K562 (cell line): ENCODE results near the gene COMMD2. TPM values are rescaled to one million over a fixed set of nuclear protein-coding genes. Genes with fewer than 3 reads are reported as not detected.
A peak's percentile ranks its signal among the peaks of the same experiment; 100 is the strongest.

Experiments
- ATF4 ChIP-seq: fragments of 450-650 bp; formaldehyde crosslinking; IDR thresholded peaks from 2 replicates; pipeline ENCODE4 v1.4.0; 2022; ENCODE audit warnings: mild to moderate bottlenecking, moderate library complexity
- CHD4 ChIP-seq: fragments of 200-600 bp; sonication (generic); IDR thresholded peaks from 3 replicates; pipeline ENCODE4 v1.6.1; 2012; ENCODE audit warnings: low read depth, mild to moderate bottlenecking, mixed read lengths, low read length, inconsistent platforms; ENCODE audit not compliant: insufficient read depth, insufficient replicate concordance, poor library complexity, severe bottlenecking
- DACH1 ChIP-seq: fragments of 450-650 bp; IDR thresholded peaks from 2 replicates; pipeline ENCODE4 v1.6.1; 2018; ENCODE audit not compliant: partially characterized antibody
- EGR1 ChIP-seq: fragments of 450-650 bp; conservative IDR thresholded peaks from 2 replicates; pipeline ENCODE4 v1.6.1; 2017; ENCODE audit warnings: mild to moderate bottlenecking
- FOXK2 ChIP-seq, 2 experiments: fragments of 450-650 bp; IDR thresholded peaks in 1 of 2; conservative IDR thresholded peaks in 1 of 2; 2 replicates each; pipeline ENCODE4 v1.6.1; 2016; ENCODE audit warnings: low read depth in 2 of 2, mild to moderate bottlenecking in 1 of 2
- FUS ChIP-seq: fragments of 200-400 bp; formaldehyde crosslinking; optimal IDR thresholded peaks from 2 replicates; pipeline ENCODE3; 2017; ENCODE audit warnings: low read depth, low read length
- HMBOX1 ChIP-seq: sonication (generic); IDR thresholded peaks from 2 replicates; pipeline ENCODE4 v1.6.1; 2016
- IRF9 ChIP-seq: fragments of 450-650 bp; IDR thresholded peaks from 2 replicates; pipeline ENCODE4 v1.6.1; 2016; ENCODE audit warnings: missing biosample characterization, missing genetic modification characterization
- KLF13 ChIP-seq: fragments of 450-650 bp; IDR thresholded peaks from 2 replicates; pipeline ENCODE4 v1.6.1; 2016; ENCODE audit warnings: missing genetic modification characterization, low read depth, mild to moderate bottlenecking, missing compliant biosample characterization, moderate library complexity, borderline replicate concordance
- RNF219 ChIP-seq: fragments of 250-450 bp; sonication (Bioruptor Pico); IDR thresholded peaks from 2 replicates; pipeline ENCODE4 v1.5.0; 2022; ENCODE audit warnings: mild to moderate bottlenecking
- SIN3B ChIP-seq: fragments of 450-650 bp; IDR thresholded peaks from 2 replicates; pipeline ENCODE4 v1.6.1; 2017; ENCODE audit warnings: low read depth, mild to moderate bottlenecking, moderate library complexity
- TCF3 ChIP-seq: sonication (generic); formaldehyde crosslinking; IDR thresholded peaks from 2 replicates; pipeline ENCODE4 v1.4.0; 2020; ENCODE audit warnings: mild to moderate bottlenecking, missing genetic modification reagents
- U2AF1 ChIP-seq: fragments of 200-400 bp; formaldehyde crosslinking; optimal IDR thresholded peaks from 2 replicates; pipeline ENCODE3; 2017; ENCODE audit warnings: mild to moderate bottlenecking, low read depth, low read length, moderate library complexity
- ZC3H8 ChIP-seq: fragments of 450-650 bp; IDR thresholded peaks from 2 replicates; pipeline ENCODE4 v1.6.1; 2017
- ZNF224 ChIP-seq: sonication (generic); formaldehyde crosslinking; IDR thresholded peaks from 2 replicates; pipeline ENCODE4 v1.8.0; 2022; ENCODE audit warnings: mild to moderate bottlenecking, missing genetic modification reagents
- ZNF23 ChIP-seq: fragments of 250-450 bp; sonication (Bioruptor Pico); IDR thresholded peaks from 2 replicates; pipeline ENCODE4 v1.4.0; 2020; ENCODE audit warnings: mild to moderate bottlenecking
- ZNF584 ChIP-seq: fragments of 200-800 bp; sonication (Bioruptor generic); IDR thresholded peaks from 2 replicates; pipeline ENCODE4 v1.6.1; 2016; ENCODE audit warnings: low read depth, mild to moderate bottlenecking, missing genetic modification characterization, missing compliant biosample characterization
- ZNF592 ChIP-seq: fragments of 450-650 bp; IDR thresholded peaks from 2 replicates; pipeline ENCODE4 v1.6.1; 2017; ENCODE audit warnings: antibody characterized with exemption, mild to moderate bottlenecking
- ZNF695 ChIP-seq: fragments of 450-650 bp; formaldehyde crosslinking; IDR thresholded peaks from 2 replicates; pipeline ENCODE4 v1.4.0; 2020; ENCODE audit warnings: mild to moderate bottlenecking, moderate library complexity
- polyA plus RNA-seq, 8 experiments: library from polyadenylated mRNA; depleted of rRNA in 4 of 8; stranded (reverse) in 5 of 8; unstranded in 3 of 8; fragments of >200 nt; fragmentation: Nextera tagmentation in 2 of 8; fragmentation: Illumina TruSeq in 1 of 8; extraction: Ambion mirVana in 2 of 8; extraction: Trizol in 1 of 8; gene quantifications; 2 replicates each; pipeline versions ENCODE4 v1.2.1 to v1.2.3, GENCODE V29; 2011 to 2014; ENCODE audit warnings: inconsistent platforms in 1 of 8, missing spikeins in 1 of 8
- total RNA-seq, 7 experiments: library from RNA; depleted of rRNA in 6 of 7; stranded (reverse); fragments of >200 nt in 6 of 7; fragmentation: Illumina TruSeq in 2 of 7; extraction: Trizol in 2 of 7; gene quantifications; 2 replicates each; pipeline versions ENCODE4 v1.2.1 to v1.2.3, GENCODE V29; 2011 to 2021; ENCODE audit warnings: low replicate concordance in 1 of 7

COMMD2 gene
- total and polyA plus RNA-seq, 9 of the 15 experiments (the other 6 are each of a cell fraction or from before 2014, with no cell fraction given) = 25.8 to 102 (median 41.8) TPM

GRCh38 chr3:149752051-149752787 is at the start of gene COMMD2 (continued):
- TF ChIP-seq ZNF592 = no peak
- TF ChIP-seq DACH1 = peak; percentile 61
- no peak for TF ChIP-seq RNF219 (CRISPR knock-in tag)
- no peak for TF ChIP-seq HMBOX1
- TF ChIP-seq FOXK2 (conservative IDR thresholded peaks at IDR 0.05 in 1 of 2, IDR thresholded peaks at IDR 0.05 in 1 of 2; ENCODE audit: low read depth in 2 of 2) = peak in 1 of 2 experiments; percentile 56; a peak in 2 of 4 replicates
- TF ChIP-seq ZNF224 (CRISPR knock-in tag) = no peak
- no peak for TF ChIP-seq FUS
- peak; percentile 92 for TF ChIP-seq KLF13 (tag)
- peak; percentile 27; the same call in 1 of the 2 replicates for TF ChIP-seq TCF3 (CRISPR knock-in tag)
- TF ChIP-seq ZC3H8 = no peak
- peak; percentile 93 for TF ChIP-seq SIN3B
- TF ChIP-seq ZNF23 (CRISPR knock-in tag) = no peak
- TF ChIP-seq ZNF584 (CRISPR knock-in tag) = no peak
- TF ChIP-seq IRF9 = no peak
- no peak for TF ChIP-seq ZNF695 (CRISPR knock-in tag)
- TF ChIP-seq U2AF1 = no peak
- peak; percentile 69 for TF ChIP-seq ATF4
- peak; percentile 33; the same call in 1 of the 2 replicates for TF ChIP-seq EGR1
- TF ChIP-seq CHD4 = no peak
